Raji (cell line): Measurements from ENCODE around the gene LRP10.

ENCODE experiments used
- POLR2A ChIP-seq: IDR thresholded peaks from 2 replicates; pipeline ENCODE4 v1.6.1; 2011; ENCODE audit warnings: low read depth, low read length, control low read depth; ENCODE audit not compliant: insufficient read depth

Gene LRP10

GRCh38 chr14:22841311-22841710 lies 30.2 kb upstream of the LRP10 start:
- no peak for TF ChIP-seq POLR2A

DNA sequence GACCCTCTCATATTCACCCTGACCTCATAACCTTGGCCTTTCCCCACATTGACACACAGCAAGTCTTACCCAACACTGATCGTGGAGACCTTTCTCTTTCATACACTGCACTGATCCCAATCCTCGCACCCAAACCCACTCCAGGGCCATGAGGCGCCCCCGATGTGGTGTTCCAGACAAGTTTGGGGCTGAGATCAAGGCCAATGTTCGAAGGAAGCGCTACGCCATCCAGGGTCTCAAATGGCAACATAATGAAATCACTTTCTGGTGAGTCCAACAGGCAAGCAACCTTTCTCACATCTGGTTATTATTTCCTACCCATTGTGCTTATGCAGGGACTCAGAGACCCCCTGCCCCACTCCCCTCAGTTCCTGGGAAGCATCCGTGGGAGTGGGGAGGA lies 29.8 kb upstream of the LRP10 start:
- TF ChIP-seq POLR2A: no peak

GRCh38 chr14:22842211-22843122 lies 29.1 kb upstream of the LRP10 start:
- no peak for TF ChIP-seq POLR2A

DNA sequence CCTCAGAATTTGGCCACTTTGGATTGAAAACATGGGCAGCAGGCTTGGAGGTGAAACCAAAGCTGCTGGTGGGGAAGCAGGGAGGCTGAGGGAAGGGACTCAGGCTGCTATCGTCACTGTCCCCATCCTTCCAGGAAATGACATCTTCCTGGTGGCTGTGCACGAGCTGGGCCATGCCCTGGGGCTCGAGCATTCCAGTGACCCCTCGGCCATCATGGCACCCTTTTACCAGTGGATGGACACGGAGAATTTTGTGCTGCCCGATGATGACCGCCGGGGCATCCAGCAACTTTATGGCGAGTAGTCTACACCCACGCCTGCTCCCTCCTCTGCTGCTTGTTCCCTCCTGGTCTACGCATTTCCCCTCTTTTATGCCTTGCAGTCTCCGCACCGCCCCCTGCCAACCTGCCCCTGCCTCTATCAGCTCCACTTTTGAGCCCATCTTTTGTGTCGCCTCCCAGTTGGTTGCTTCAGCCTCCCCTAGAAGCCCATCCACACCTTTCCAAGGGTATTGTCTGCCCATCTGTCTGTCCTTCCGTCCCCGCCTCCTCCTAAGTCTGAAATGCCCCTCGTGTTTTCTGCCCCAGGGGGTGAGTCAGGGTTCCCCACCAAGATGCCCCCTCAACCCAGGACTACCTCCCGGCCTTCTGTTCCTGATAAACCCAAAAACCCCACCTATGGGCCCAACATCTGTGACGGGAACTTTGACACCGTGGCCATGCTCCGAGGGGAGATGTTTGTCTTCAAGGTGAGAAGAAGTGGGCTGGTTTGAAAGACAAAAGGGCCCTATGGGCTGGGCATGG lies 28.2 kb upstream of the LRP10 start:
- no peak for TF ChIP-seq POLR2A

DNA sequence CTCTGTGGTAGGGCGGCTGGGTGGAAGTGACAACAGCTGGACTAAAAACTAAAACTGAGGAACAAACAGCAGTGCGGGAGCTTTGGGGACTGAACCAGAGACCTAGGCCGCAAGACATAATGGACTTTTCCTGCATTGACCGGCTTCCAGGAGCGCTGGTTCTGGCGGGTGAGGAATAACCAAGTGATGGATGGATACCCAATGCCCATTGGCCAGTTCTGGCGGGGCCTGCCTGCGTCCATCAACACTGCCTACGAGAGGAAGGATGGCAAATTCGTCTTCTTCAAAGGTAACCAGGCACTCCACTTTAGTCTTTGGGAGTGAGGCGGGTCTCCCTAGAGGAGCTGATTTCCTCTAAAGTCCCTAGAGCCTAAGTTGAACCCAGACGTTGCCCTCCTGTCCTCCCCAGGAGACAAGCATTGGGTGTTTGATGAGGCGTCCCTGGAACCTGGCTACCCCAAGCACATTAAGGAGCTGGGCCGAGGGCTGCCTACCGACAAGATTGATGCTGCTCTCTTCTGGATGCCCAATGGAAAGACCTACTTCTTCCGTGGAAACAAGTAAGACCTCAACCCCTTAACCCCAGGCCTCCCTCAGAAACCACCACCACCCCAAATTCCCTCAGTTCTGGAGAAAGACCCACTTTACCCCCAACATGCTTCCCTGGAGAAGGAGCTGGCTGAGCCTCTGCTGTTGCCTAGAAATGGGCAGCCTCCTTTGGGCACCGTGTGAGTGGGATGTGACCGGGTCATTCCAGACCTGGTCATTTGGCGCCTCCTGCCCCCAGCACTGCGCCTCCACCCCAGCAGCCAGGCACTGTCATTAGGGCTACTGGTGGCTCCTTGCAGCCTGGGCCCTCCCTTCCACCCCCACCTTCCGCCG lies 27.1 kb upstream of the LRP10 start:
- TF ChIP-seq POLR2A: no peak

- TF ChIP-seq POLR2A: no peak
These were observed 26.5 kb upstream of the LRP10 start for GRCh38 chr14:22845103-22845394.

- TF ChIP-seq POLR2A: no peak
These were observed 25.5 kb upstream of the LRP10 start for GRCh38 chr14:22845821-22846625.

GRCh38 chr14:22846811-22847307 lies 24.7 kb upstream of the LRP10 start:
- no peak for TF ChIP-seq POLR2A

GRCh38 chr14:22847661-22848341 lies 23.7 kb upstream of the LRP10 start:
- TF ChIP-seq POLR2A: no peak

DNA sequence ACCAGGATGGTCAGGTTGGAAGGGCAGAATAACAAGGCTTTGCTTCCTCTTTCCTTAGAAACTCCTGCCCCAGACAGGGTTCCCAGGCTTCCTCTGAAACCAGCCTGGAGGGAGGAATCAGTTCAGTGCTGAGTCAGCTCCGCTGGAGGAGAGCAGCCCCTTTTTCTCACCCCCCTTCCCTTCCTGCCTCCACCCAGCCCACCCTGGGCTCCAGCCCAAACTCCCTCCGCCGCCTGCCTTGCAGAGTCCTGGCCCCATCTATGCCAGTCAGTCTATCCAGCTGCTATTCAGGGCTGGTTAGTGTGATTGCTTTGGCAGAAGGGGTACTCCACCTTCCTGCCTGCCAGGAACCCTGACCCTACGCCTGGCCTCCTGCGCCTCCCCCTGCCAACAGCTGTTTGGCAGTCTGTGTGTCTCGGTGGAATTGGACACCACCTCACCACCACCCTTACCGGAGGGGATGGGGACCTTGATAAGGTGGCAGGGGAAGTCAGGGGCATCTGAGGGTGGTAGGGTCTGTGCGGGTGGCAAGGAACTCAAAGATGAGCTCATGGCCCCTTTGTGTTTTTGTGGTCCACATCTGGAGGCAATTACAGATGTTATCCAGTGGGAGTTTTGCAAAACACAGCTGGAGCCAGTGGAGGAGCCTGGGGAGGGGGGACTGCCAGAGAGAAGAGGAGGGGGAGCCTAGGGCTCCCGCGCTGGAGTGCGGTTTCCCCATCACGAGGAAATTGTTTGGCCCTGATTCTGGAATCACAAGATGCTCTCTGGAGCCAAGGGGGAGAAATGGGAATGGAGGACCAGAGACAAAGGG lies 23.0 kb upstream of the LRP10 start:
- no peak for TF ChIP-seq POLR2A

- no peak for TF ChIP-seq POLR2A
These were observed 22.2 kb upstream of the LRP10 start for GRCh38 chr14:22849212-22849819.

DNA sequence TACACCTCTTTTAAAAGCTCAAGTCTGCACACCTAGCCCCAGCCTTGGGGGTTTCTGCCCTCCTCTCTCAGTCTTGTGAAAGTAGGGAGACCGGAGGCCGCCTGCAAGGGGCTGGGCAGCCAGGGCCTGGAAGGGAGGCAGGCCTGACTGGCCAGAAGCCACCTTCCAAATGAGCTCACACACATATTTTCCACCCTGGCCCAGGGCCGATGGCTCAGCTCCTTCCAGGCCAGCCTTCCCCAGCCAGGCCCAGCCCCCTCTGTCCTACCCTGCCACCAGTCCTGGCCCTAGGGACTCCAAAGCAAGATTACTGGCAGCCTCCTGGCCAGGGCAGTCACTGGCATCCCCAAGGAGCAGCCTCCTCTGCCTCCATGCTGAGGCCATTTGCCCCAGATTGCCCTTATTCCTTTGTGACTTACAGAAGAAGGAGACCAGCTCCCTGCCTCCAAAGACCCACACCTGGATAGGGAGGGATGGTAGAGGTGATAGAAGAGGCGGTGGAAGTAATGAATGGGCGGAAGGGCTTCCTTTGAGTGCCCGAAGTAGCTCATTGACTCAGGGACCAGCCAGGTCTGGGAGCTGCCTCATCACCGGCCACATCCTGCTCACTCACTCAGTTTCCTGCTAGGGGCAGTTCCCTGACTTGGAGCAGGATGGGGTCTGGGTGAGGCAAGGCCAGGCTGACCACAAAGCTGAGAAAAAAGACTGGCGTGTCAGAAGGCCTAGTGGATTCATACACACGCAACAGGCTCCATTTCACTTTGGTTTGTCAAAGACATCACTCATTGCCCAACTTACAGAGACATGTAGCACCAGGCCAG lies 20.4 kb upstream of the LRP10 start:
- no peak for TF ChIP-seq POLR2A

DNA sequence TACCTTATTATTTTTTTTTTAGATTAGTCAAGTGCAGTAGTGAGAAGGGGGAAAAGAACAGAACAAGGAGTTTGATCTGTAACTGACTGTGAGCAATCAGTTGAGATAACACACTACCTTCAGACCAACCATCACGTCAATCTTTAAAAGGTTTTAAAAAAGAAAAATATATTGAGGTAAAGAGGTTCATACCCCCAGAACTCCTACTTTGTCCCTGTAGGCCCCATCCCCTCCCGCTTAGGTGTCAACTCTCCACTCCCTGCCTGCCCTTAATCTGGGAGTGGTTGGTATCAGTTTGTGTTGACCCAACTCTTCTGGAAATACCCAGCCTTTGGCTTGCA lies 19.0 kb upstream of the LRP10 start:
- no peak for TF ChIP-seq POLR2A
